Neuronal stem cell (in vitro differentiated cells): ENCODE results near the gene PARD3.

ENCODE experiments used
- DNase-seq: peaks from one replicate; pipeline ENCODE4 v3.0.0-alpha.2; 2013; ENCODE audit warnings: low spot score
- H2AFZ ChIP-seq: one replicate; pipeline ENCODE4 v1.6.1; 2013; ENCODE audit warnings: mild to moderate bottlenecking, low read length, inconsistent platforms
- H2AK5ac ChIP-seq: 2 replicates; pipeline ENCODE4 v1.6.1; 2013; ENCODE audit warnings: low read depth, mild to moderate bottlenecking, inconsistent platforms, low read length, moderate library complexity, mixed read lengths
- H2BK120ac ChIP-seq: 2 replicates; pipeline ENCODE4 v1.6.1; 2013; ENCODE audit warnings: low read depth, mild to moderate bottlenecking, inconsistent platforms, low read length, moderate library complexity, mixed read lengths
- H2BK12ac ChIP-seq: one replicate; pipeline ENCODE4 v1.6.1; 2013; ENCODE audit warnings: low read length, inconsistent platforms
- H2BK15ac ChIP-seq: 2 replicates; pipeline ENCODE4 v1.6.1; 2013; ENCODE audit warnings: mild to moderate bottlenecking, low read length, inconsistent platforms, mixed read lengths
- H2BK5ac ChIP-seq: one replicate; pipeline ENCODE4 v1.6.1; 2013; ENCODE audit warnings: inconsistent platforms, mild to moderate bottlenecking, low read length, moderate library complexity
- H3K14ac ChIP-seq: one replicate; pipeline ENCODE4 v1.6.1; 2013; ENCODE audit warnings: low read length, inconsistent platforms
- H3K18ac ChIP-seq: 2 replicates; pipeline ENCODE4 v1.6.1; 2013; ENCODE audit warnings: low read length, inconsistent platforms
- H3K23ac ChIP-seq: 2 replicates; pipeline ENCODE4 v1.6.1; 2013; ENCODE audit warnings: low read depth, mild to moderate bottlenecking, mixed read lengths, low read length, inconsistent platforms; ENCODE audit not compliant: poor library complexity
- H3K27ac ChIP-seq: replicated peaks from 3 replicates; pipeline ENCODE4 v1.5.1; 2013; ENCODE audit warnings: low read length, inconsistent platforms
- H3K27me3 ChIP-seq, 3 experiments: 2 replicates each; pipeline ENCODE4 v1.6.1; 2013; ENCODE audit warnings: low read length in 3 of 3, mild to moderate bottlenecking in 2 of 3, inconsistent platforms in 1 of 3, low read depth in 1 of 3, mixed read lengths in 1 of 3, moderate library complexity in 1 of 3; ENCODE audit not compliant: control insufficient read depth in 3 of 3, insufficient read depth in 3 of 3
- H3K36me3 ChIP-seq, 2 donors: replicated peaks in 1 of 2; 2 replicates each; pipeline ENCODE4 v1.6.1; 2013; ENCODE audit warnings: low read length in 2 of 2; ENCODE audit not compliant: control insufficient read depth in 2 of 2, insufficient read depth in 2 of 2
- H3K4ac ChIP-seq: 2 replicates; pipeline ENCODE4 v1.6.1; 2013; ENCODE audit warnings: inconsistent platforms, mild to moderate bottlenecking, low read length, moderate library complexity
- H3K4me1 ChIP-seq, 2 donors: 1 replicate in 1 of 2; 2 replicates in 1 of 2; pipeline ENCODE4 v1.6.1; 2013; ENCODE audit warnings: low read length in 2 of 2, low read depth in 1 of 2; ENCODE audit not compliant: control insufficient read depth in 2 of 2, insufficient read depth in 1 of 2
- H3K4me2 ChIP-seq: one replicate; pipeline ENCODE4 v1.6.1; 2013; ENCODE audit warnings: mild to moderate bottlenecking, low read length, inconsistent platforms; ENCODE audit not compliant: insufficient read depth, poor library complexity, severe bottlenecking
- H3K4me3 ChIP-seq, 2 donors: 2 replicates each; pipeline ENCODE4 v1.5.1; 2013; ENCODE audit warnings: low read length in 2 of 2, mild to moderate bottlenecking in 2 of 2, inconsistent platforms in 1 of 2, moderate library complexity in 1 of 2
- H3K79me1 ChIP-seq: one replicate; pipeline ENCODE4 v1.6.1; 2013; ENCODE audit warnings: low read depth, mild to moderate bottlenecking, inconsistent platforms, low read length, moderate library complexity
- H3K9ac ChIP-seq: one replicate; pipeline ENCODE4 v1.6.1; 2013; ENCODE audit warnings: mild to moderate bottlenecking, low read depth, low read length, inconsistent platforms; ENCODE audit not compliant: poor library complexity
- H3K9me3 ChIP-seq, 2 donors: replicated peaks in 1 of 2; 2 replicates each; pipeline versions ENCODE3 to v1.6.1; 2013; ENCODE audit warnings: low read length in 2 of 2, mild to moderate bottlenecking in 2 of 2, inconsistent platforms in 1 of 2, low read depth in 1 of 2, mixed read lengths in 1 of 2, moderate library complexity in 1 of 2; ENCODE audit not compliant: control insufficient read depth in 2 of 2, insufficient read depth in 1 of 2
- H4K8ac ChIP-seq: one replicate; pipeline ENCODE4 v1.6.1; 2013; ENCODE audit warnings: low read depth, mild to moderate bottlenecking, inconsistent platforms, low read length, moderate library complexity
- H4K91ac ChIP-seq: one replicate; pipeline ENCODE4 v1.6.1; 2013; ENCODE audit warnings: low read length, low read depth, mild to moderate bottlenecking, inconsistent platforms; ENCODE audit not compliant: poor library complexity
- WGBS, 2 donors: extraction: QIAGEN DNeasy Blood & Tissue Kit; methylation state at CpG; one replicate each; pipeline ENCODE4 v1.1.7; 2013; ENCODE audit warnings: missing lambda C conversion rate in 2 of 2, mixed read lengths in 1 of 2; ENCODE audit not compliant: insufficient read length in 2 of 2, insufficient replicate concordance in 1 of 2; ENCODE audit errors: extremely low coverage in 2 of 2; 5-methylcytosine and 5-hydroxymethylcytosine counted together

PARD3 gene

DNA sequence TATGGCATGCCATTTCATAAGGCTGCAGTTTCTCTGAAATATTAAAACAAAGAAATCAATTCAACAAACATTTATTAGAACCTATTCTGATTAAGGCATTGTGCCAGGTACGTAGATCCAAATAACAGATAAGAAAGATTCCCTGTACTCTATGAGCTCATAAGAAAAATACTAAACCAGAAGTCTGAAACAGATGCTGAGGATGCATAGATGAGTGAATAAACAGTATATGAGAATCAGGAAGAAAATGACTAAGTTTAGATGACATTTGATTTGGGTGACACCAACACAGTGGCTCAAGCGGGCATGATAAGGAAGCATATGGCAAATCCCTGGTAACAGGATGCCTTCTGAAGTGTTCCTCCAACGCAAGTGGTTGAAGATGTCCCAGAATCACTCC, 477.2 kb downstream of the PARD3 start:
- H3K27ac ChIP-seq: no peak overlapping the region
- no peak overlapping the region for H3K4ac ChIP-seq
- no peak overlapping the region for H3K23ac ChIP-seq
- H4K8ac ChIP-seq: no peak overlapping the region
- H3K27me3 ChIP-seq: no peaks in the 10 kb centered on the region
- H3K4me1 ChIP-seq: peaks cover 0 to 1% of the 10 kb centered on the region in 2 donors
- no peak overlapping the region for H3K4me2 ChIP-seq
- no peak overlapping the region for H2BK120ac ChIP-seq
- no peak overlapping the region for H2BK12ac ChIP-seq
- no peak overlapping the region for H4K91ac ChIP-seq
- H2AK5ac ChIP-seq: no peak overlapping the region
- no peak overlapping the region for H2BK15ac ChIP-seq
- H3K9me3 ChIP-seq: peaks cover 0 to 1% of the 10 kb centered on the region in 2 donors
- peaks cover 0 to 29% of the 10 kb centered on the region in 2 donors for H3K36me3 ChIP-seq
- no peaks in the 10 kb centered on the region for H3K79me1 ChIP-seq
- H3K18ac ChIP-seq: no peak overlapping the region
- H2AFZ ChIP-seq: no peak overlapping the region
- no peak overlapping the region for H3K14ac ChIP-seq
- no peak overlapping the region for H3K9ac ChIP-seq
- no peak for DNase-seq
- H2BK5ac ChIP-seq: no peak overlapping the region
- H3K4me3 ChIP-seq: no peak overlapping the region
- WGBS, 2 donors: no CpG with 5 or more reads among the region's 3 CpGs

DNA sequence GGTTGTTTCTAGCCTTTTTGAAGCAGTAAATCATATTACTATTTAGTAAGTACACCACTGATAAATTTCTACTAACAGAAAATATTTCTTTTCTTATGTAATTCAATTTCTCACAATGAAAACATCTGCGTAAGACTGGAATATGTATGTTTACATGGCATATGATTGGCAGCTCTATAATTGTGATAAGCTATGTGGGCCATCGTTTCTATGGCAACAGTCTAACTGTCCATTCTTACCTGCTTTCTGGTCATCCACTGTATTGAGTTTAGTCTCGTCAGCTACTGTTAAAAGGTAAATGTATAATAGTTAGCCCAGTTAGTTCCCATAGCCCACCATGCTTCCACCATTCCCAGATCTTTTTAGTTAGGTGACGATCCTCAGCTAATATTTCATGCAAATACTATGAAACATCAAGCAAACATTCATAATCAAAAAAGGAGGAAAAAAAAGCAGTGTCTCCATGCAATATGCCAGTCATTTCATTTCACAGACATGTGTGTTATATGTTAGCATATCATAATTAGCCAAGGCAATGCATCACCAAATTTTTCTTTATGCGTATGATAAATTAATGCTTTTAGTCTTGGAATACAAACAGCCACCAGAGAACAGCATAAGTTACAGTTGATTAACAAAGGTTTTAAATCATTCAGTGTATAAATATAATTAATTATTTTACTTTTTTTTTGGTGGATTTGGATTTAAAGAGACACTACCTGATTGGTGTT, 479.0 kb downstream of the PARD3 start:
- H4K8ac ChIP-seq: no peak overlapping the region
- H2BK5ac ChIP-seq: no peak overlapping the region
- no peak overlapping the region for H3K18ac ChIP-seq
- H3K4me3 ChIP-seq: no peak overlapping the region
- no peak overlapping the region for H3K27ac ChIP-seq
- no peaks in the 10 kb centered on the region for H3K9me3 ChIP-seq
- H3K36me3 ChIP-seq: peaks cover 0 to 33% of the 10 kb centered on the region in 2 donors
- H3K4me2 ChIP-seq: no peak overlapping the region
- peaks cover 0 to 1% of the 10 kb centered on the region in 2 donors for H3K4me1 ChIP-seq
- H2BK120ac ChIP-seq: no peak overlapping the region
- no peak overlapping the region for H3K9ac ChIP-seq
- no peaks in the 10 kb centered on the region for H3K79me1 ChIP-seq
- H2BK12ac ChIP-seq: no peak overlapping the region
- H3K23ac ChIP-seq: no peak overlapping the region
- H2BK15ac ChIP-seq: no peak overlapping the region
- no CpG with 5 or more reads among the region's 5 CpGs for WGBS, 2 donors
- H3K14ac ChIP-seq: no peak overlapping the region
- no peak overlapping the region for H4K91ac ChIP-seq
- H2AFZ ChIP-seq: no peak overlapping the region
- no peaks in the 10 kb centered on the region for H3K27me3 ChIP-seq
- no peak for DNase-seq
- no peak overlapping the region for H3K4ac ChIP-seq
- no peak overlapping the region for H2AK5ac ChIP-seq

DNA sequence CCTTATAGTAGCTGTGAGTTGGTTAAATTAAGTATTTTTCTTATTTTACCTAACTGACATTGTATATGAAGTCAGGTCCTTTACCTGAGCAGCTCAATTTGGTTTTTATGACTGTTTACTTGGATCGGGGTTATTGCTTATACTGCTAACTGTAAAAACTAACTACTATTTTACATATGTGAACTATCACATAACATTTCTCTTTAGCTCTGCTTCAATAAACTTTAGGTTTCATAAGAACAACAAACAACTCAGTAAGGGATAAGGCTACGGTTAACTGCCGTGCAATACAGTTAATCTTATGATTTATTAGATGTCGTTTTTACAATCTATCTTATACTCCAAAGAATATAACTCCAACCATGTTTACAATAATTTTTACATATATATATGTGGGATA, 480.2 kb downstream of the PARD3 start:
- no peak overlapping the region for H2AK5ac ChIP-seq
- H3K79me1 ChIP-seq: no peaks in the 10 kb centered on the region
- H2BK12ac ChIP-seq: no peak overlapping the region
- WGBS, 2 donors: no CpG with 5 or more reads among the region's 4 CpGs
- H3K4me1 ChIP-seq: no peaks in the 10 kb centered on the region
- no peak overlapping the region for H3K4me2 ChIP-seq
- no peak overlapping the region for H2BK120ac ChIP-seq
- H3K4me3 ChIP-seq: no peak overlapping the region
- no peak overlapping the region for H3K27ac ChIP-seq
- H3K27me3 ChIP-seq: no peaks in the 10 kb centered on the region
- H3K9ac ChIP-seq: no peak overlapping the region
- peaks cover 0 to 4% of the 10 kb centered on the region in 2 donors for H3K9me3 ChIP-seq
- no peak overlapping the region for H2BK15ac ChIP-seq
- H3K18ac ChIP-seq: no peak overlapping the region
- H2AFZ ChIP-seq: no peak overlapping the region
- no peak overlapping the region for H3K23ac ChIP-seq
- no peak overlapping the region for H2BK5ac ChIP-seq
- no peak for DNase-seq
- H3K14ac ChIP-seq: no peak overlapping the region
- peaks cover 2 to 38% of the 10 kb centered on the region in 2 donors for H3K36me3 ChIP-seq
- no peak overlapping the region for H4K8ac ChIP-seq
- H3K4ac ChIP-seq: no peak overlapping the region
- no peak overlapping the region for H4K91ac ChIP-seq

DNA sequence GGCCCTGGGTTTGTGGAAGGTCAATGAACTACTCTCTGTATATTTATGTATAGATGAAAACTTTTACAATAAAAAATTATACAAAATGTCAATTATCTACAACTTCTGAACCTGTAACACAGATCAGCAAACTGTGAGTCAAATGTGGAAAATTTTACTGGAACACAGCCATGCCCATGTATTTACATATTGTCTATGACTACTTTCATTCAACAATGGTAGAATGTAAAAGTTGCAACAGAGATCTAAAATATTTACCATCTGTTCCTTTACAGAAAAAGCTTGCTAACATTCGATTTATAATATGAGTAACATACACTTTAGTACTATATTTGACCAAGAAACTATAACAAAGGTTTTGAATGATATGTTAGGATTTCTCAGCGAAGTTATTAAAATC, 481.6 kb downstream of the PARD3 start:
- Histone ChIP-seq H4K8ac (no peak overlapping the region), H2AFZ (no peak overlapping the region), H2BK12ac (no peak overlapping the region), H3K9ac (no peak overlapping the region), H3K18ac (no peak overlapping the region), H2BK5ac (no peak overlapping the region), H3K36me3 (peaks cover 2 to 50% of the 10 kb centered on the region in 2 donors), H3K4me3 (no peak overlapping the region), H3K27ac (no peak overlapping the region), H2BK15ac (no peak overlapping the region), H2AK5ac (no peak overlapping the region), H3K27me3 (no peaks in the 10 kb centered on the region), H3K4me1 (no peaks in the 10 kb centered on the region), H3K4me2 (no peak overlapping the region), H3K14ac (no peak overlapping the region), H3K4ac (no peak overlapping the region), H3K23ac (no peak overlapping the region), H3K9me3 (peaks cover 0 to 4% of the 10 kb centered on the region in 2 donors), H4K91ac (no peak overlapping the region), H3K79me1 (no peaks in the 10 kb centered on the region), H2BK120ac (no peak overlapping the region)
- no peak for DNase-seq
- no CpG with 5 or more reads among the region's 2 CpGs for WGBS, 2 donors
